Nephron (organoid): ENCODE measurements around the gene OSTN.
"Not testable (repeated sequence)": the region's sequence is repeated elsewhere in the genome, so short reads cannot be mapped to it uniquely, and the experiment has no call there.

Source experiments
- H3K27ac Mint-ChIP-seq, 3 experiments: 2 replicates each; pipeline ENCODE4 v1.8.0; 2020; ENCODE audit warnings: mixed read lengths in 3 of 3, mild to moderate bottlenecking in 2 of 3, moderate library complexity in 1 of 3
- H3K27me3 Mint-ChIP-seq: 2 replicates; pipeline ENCODE4 v1.8.0; 2021; ENCODE audit warnings: low read depth, mild to moderate bottlenecking, moderate library complexity, mixed read lengths
- H3K36me3 Mint-ChIP-seq: 2 replicates; pipeline ENCODE4 v1.8.0; 2020; ENCODE audit warnings: low read depth, mixed read lengths
- H3K4me1 Mint-ChIP-seq: 2 replicates; pipeline ENCODE4 v1.8.0; 2020; ENCODE audit warnings: mixed read lengths
- H3K4me3 Mint-ChIP-seq, 3 experiments: 2 replicates each; pipeline ENCODE4 v1.8.0; 2020; ENCODE audit warnings: mild to moderate bottlenecking in 3 of 3, mixed read lengths in 3 of 3, moderate library complexity in 2 of 3
- H3K9me3 Mint-ChIP-seq: 2 replicates; pipeline ENCODE4 v1.8.0; 2020; ENCODE audit warnings: mixed read lengths
- CTCF ChIP-seq, 3 experiments: fragments of 200-600 bp; sonication (generic); IDR thresholded peaks; one replicate each; pipeline ENCODE4 v1.5.0; 2021; ENCODE audit warnings: antibody characterized with exemption in 3 of 3; ENCODE audit not compliant: unreplicated experiment in 3 of 3

Gene OSTN

DNA sequence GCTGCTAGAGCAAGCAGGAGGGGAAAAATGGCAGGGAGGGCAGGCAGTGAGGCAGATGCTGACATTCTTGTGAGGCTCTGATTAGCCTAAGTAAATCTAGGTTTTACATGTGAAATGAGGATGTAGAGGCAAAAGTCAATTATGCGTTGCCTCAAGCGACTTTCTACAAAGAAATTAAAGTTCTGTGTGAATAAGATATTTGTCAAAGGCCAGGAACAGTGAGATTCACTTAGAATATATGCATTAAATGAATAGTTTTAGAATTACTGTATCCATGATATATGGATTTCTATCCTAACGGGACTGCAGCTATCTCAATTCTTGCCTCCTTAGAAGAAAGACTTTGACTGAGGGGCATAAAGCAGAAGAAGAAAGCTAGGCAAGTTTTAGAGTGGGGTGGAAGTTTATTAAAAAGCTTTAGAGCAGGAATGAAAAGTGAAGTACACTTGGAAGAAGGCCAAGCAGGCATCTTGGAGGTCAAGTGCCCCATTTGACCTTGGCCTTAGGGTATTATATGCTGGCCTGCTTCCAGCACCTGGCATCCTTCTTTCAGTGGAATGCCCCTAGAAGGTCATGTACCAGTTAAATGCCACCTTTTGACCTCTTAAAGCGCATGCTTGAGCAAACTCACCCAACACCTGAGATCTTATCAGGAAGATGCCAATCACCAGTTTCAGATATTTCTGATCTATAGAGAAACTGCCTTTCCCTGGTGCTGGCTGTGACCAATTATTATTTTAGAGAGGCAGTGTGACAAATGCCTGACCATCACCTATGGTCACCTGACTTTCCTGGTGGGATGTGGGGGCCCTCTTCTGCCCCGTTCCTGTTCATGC is 38.2 kb downstream of the OSTN start:
- Mint-ChIP-seq H3K27ac (peak overlapping the region; percentile 25 to 74 (median 63)), H3K27me3 (no peaks in the 10 kb centered on the region), H3K4me3 (no peak overlapping the region), H3K4me1 (peaks cover 8% of the 10 kb centered on the region), H3K36me3 (no peaks in the 10 kb centered on the region), H3K9me3 (no peaks in the 10 kb centered on the region)
- no peak for TF ChIP-seq CTCF (IDR thresholded peaks at IDR 0.05; ENCODE audit: unreplicated experiment in 3 of 3)

DNA sequence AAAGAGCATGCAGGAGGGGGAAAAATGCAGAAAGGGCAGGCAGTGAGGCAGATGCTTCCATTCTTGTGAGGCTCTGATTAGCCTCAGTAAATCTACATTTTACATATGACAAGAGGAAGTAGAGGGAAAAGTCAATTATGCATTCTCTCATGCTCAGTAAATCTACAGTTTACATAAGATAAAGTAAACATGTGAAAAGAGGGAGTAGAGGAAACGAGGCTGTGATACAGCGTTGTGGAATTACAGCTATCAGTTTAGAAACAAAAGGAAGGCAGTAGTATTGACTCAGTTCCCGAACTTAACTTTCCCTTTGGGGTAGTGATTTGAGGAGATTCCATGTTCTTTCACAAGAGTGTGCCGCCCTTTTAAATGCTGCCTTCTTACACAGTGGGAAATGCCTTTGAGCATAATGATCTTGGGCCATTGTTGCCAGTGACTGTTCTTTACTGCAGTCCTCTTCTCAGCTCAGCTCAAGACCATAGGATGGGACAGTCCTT is 39.3 kb downstream of the OSTN start:
- no peak overlapping the region for H3K27ac Mint-ChIP-seq
- H3K4me1 Mint-ChIP-seq: peaks cover 8% of the 10 kb centered on the region
- H3K4me3 Mint-ChIP-seq: no peak overlapping the region
- H3K27me3 Mint-ChIP-seq: no peaks in the 10 kb centered on the region
- no peaks in the 10 kb centered on the region for H3K9me3 Mint-ChIP-seq
- H3K36me3 Mint-ChIP-seq: no peaks in the 10 kb centered on the region
- TF ChIP-seq CTCF (IDR thresholded peaks at IDR 0.05; ENCODE audit: unreplicated experiment in 3 of 3): no peak

DNA sequence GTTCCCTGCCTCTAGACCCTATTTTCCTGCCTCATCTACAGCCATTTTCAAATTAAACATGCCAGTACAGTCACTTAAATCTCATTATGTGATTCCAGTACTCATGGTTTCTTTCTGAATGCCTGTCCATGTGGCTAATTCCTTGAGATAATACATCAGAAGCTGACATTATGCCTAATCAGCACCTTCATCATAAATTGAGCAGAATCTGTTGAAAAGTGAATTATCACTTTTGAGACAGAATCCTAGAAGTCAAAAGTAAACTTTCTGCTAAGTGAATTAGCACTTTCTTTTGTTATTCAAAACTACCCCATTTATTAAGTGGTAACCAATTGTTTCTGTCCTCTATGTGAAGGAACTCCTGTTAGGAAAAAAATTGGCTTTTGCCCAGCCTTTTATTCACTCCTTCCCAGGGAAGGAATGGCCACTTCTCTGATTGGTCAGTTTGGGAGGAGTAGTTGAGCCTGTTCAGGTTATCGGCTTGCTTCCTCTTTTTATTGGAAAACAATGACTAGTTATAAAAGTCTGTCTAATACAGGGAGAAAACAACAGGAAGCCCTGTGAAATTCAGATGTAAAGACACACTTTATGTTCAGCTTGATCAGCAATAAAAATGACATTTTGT is 40.5 kb downstream of the OSTN start:
- H3K27ac Mint-ChIP-seq: no peak overlapping the region
- no peak for TF ChIP-seq CTCF (IDR thresholded peaks at IDR 0.05; ENCODE audit: unreplicated experiment in 3 of 3)
- peaks cover 8% of the 10 kb centered on the region for H3K4me1 Mint-ChIP-seq
- H3K36me3 Mint-ChIP-seq: no peaks in the 10 kb centered on the region
- no peak overlapping the region for H3K4me3 Mint-ChIP-seq
- no peaks in the 10 kb centered on the region for H3K27me3 Mint-ChIP-seq
- H3K9me3 Mint-ChIP-seq: no peaks in the 10 kb centered on the region

GRCh38 chr3:191240486-191240885 is 41.4 kb downstream of the OSTN start:
- H3K4me3 Mint-ChIP-seq: no peak overlapping the region
- H3K36me3 Mint-ChIP-seq: no peaks in the 10 kb centered on the region
- peaks cover 8% of the 10 kb centered on the region for H3K4me1 Mint-ChIP-seq
- TF ChIP-seq CTCF (IDR thresholded peaks at IDR 0.05; ENCODE audit: unreplicated experiment in 3 of 3): no peak
- H3K27me3 Mint-ChIP-seq: no peaks in the 10 kb centered on the region
- no peaks in the 10 kb centered on the region for H3K9me3 Mint-ChIP-seq
- H3K27ac Mint-ChIP-seq: no peak overlapping the region

DNA sequence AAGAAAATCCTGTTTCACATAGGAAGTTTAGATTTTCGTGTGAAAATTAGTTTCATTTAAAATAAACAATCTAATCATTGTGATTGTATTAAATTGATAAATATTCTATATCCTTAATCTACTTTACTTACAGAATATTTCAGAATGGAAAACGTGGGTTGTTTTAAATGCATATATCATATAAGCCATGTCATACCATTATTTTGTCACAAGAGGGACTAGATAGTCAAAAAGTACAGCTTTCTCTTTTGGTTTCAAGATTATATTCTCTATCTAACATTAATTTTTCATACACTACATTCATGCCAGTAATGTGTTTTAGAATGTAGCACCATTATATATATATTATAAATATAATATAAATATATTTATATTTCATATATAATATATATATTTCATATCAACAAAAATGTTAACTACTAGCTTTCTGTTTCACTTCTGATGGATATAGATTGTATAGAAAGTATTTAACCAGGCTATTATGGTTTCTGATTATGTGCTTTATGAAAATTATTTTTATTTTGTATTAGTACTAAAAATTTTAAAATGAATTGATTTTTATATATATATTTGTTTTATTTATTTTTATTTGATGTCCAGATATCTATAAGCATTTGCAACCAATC is 45.3 kb downstream of the OSTN start:
- Mint-ChIP-seq H3K27ac (no peak overlapping the region), H3K9me3 (no peaks in the 10 kb centered on the region), H3K36me3 (no peaks in the 10 kb centered on the region), H3K27me3 (no peaks in the 10 kb centered on the region), H3K4me3 (no peak overlapping the region), H3K4me1 (no peaks in the 10 kb centered on the region)
- TF ChIP-seq CTCF (IDR thresholded peaks at IDR 0.05; ENCODE audit: unreplicated experiment in 3 of 3): peak; percentile 24 to 57 (median 39)

- not testable (repeated sequence) for H3K4me3 Mint-ChIP-seq, H3K27ac Mint-ChIP-seq, H3K36me3 Mint-ChIP-seq, H3K9me3 Mint-ChIP-seq, H3K27me3 Mint-ChIP-seq, H3K4me1 Mint-ChIP-seq
These were observed 47.0 kb downstream of the OSTN start for GRCh38 chr3:191246034-191246433.
